GM23338 (cell line): ENCODE measurements around the gene EPRS1. TPM values are rescaled to one million over a fixed set of nuclear protein-coding genes. Genes with fewer than 3 reads are reported as not detected.
A peak's percentile ranks its signal among the peaks of the same experiment; 100 is the strongest.

Source experiments
- ATAC-seq: fragments of 200-7000 bp; cut with Tn5 transposase; 3 replicates; pipeline ENCODE4 v1.9.1; 2020
- DNase-seq: peaks from one replicate; pipeline ENCODE4 v3.0.0-alpha.2; 2015; ENCODE audit warnings: low spot score
- H2AFZ ChIP-seq: fragments of 200-600 bp; sonication (generic); 2 replicates; pipeline ENCODE4 v1.8.0; 2016; ENCODE audit warnings: antibody characterized with exemption, mild to moderate bottlenecking, moderate library complexity
- H3F3A ChIP-seq: fragments of 200-600 bp; sonication (generic); replicated peaks from 2 replicates; pipeline ENCODE4 v1.8.0; 2017; ENCODE audit warnings: antibody characterized with exemption, mixed run types, low read depth
- H3K27ac ChIP-seq: fragments of 200-600 bp; sonication (generic); 2 replicates; pipeline ENCODE4 v1.6.1; 2016; ENCODE audit warnings: low read depth
- H3K27me3 ChIP-seq: fragments of 200-600 bp; sonication (generic); 2 replicates; pipeline ENCODE4 v1.8.0; 2016; ENCODE audit warnings: mild to moderate bottlenecking, mixed run types, moderate library complexity; ENCODE audit not compliant: insufficient read depth
- H3K36me3 ChIP-seq: fragments of 200-600 bp; sonication (generic); 2 replicates; pipeline ENCODE4 v1.8.0; 2016; ENCODE audit warnings: mild to moderate bottlenecking; ENCODE audit not compliant: insufficient read depth
- H3K4me1 ChIP-seq: fragments of 200-600 bp; sonication (generic); 2 replicates; pipeline ENCODE4 v1.8.0; 2016; ENCODE audit warnings: mild to moderate bottlenecking, moderate library complexity; ENCODE audit not compliant: insufficient read depth
- H3K4me2 ChIP-seq: fragments of 200-600 bp; sonication (generic); 2 replicates; pipeline ENCODE4 v1.7.1; 2017; ENCODE audit warnings: mixed run types
- H3K4me3 ChIP-seq: fragments of 200-600 bp; sonication (generic); 2 replicates; pipeline ENCODE4 v1.6.1; 2016; ENCODE audit warnings: mixed run types
- H3K79me2 ChIP-seq: fragments of 200-600 bp; sonication (generic); replicated peaks from 2 replicates; pipeline ENCODE4 v1.8.0; 2017; ENCODE audit warnings: mild to moderate bottlenecking; ENCODE audit not compliant: insufficient read depth
- H3K9me2 ChIP-seq: fragments of 200-600 bp; sonication (generic); 2 replicates; pipeline ENCODE4 v1.8.0; 2017; ENCODE audit not compliant: insufficient read depth
- H4K20me1 ChIP-seq: fragments of 200-600 bp; sonication (generic); replicated peaks from 2 replicates; pipeline ENCODE4 v1.8.0; 2017; ENCODE audit warnings: mild to moderate bottlenecking; ENCODE audit not compliant: insufficient read depth
- H3K27ac Mint-ChIP-seq: 2 replicates; pipeline ENCODE4 v1.8.0; 2020; ENCODE audit warnings: inconsistent platforms, mild to moderate bottlenecking, moderate library complexity, mixed read lengths
- H3K27me3 Mint-ChIP-seq: 3 replicates; pipeline ENCODE4 v1.8.0; 2022; ENCODE audit warnings: low read depth, mild to moderate bottlenecking, moderate library complexity, mixed read lengths, inconsistent platforms; ENCODE audit not compliant: insufficient read depth, poor library complexity
- H3K36me3 Mint-ChIP-seq: 3 replicates; pipeline ENCODE4 v1.8.0; 2021; ENCODE audit warnings: low read depth, mild to moderate bottlenecking, inconsistent platforms, moderate library complexity, mixed read lengths
- H3K4me1 Mint-ChIP-seq: 3 replicates; pipeline ENCODE4 v1.8.0; 2020; ENCODE audit warnings: mild to moderate bottlenecking, inconsistent platforms, mixed read lengths
- H3K4me3 Mint-ChIP-seq: 3 replicates; pipeline ENCODE4 v1.8.0; 2021; ENCODE audit warnings: moderate library complexity, mild to moderate bottlenecking, inconsistent platforms, mixed read lengths
- H3K9me3 Mint-ChIP-seq: 3 replicates; pipeline ENCODE4 v1.8.0; 2020; ENCODE audit warnings: moderate library complexity, mild to moderate bottlenecking, inconsistent platforms, mixed read lengths
- CREB1 ChIP-seq: fragments of 250-450 bp; sonication (Bioruptor Pico); IDR thresholded peaks from 2 replicates; pipeline ENCODE4 v1.5.0; 2020; ENCODE audit warnings: low read depth, mild to moderate bottlenecking, moderate library complexity
- ETS1 ChIP-seq: IDR thresholded peaks from 2 replicates; pipeline ENCODE4 v1.6.1; 2016; ENCODE audit warnings: antibody characterized with exemption
- EZH2 ChIP-seq: fragments of 200-600 bp; sonication (generic); IDR thresholded peaks from one replicate; pipeline ENCODE4 v1.8.0; 2017; ENCODE audit warnings: antibody characterized with exemption, mild to moderate bottlenecking, low read depth; ENCODE audit not compliant: unreplicated experiment
- EZH2phosphoT487 ChIP-seq: fragments of 200-600 bp; sonication (generic); IDR thresholded peaks from one replicate; pipeline ENCODE4 v1.8.1; 2018; ENCODE audit warnings: antibody characterized with exemption; ENCODE audit not compliant: unreplicated experiment
- STAT1 ChIP-seq: IDR thresholded peaks from one replicate; pipeline ENCODE4 v1.6.1; 2016; ENCODE audit warnings: antibody characterized with exemption; ENCODE audit not compliant: unreplicated experiment
- ZNF114 ChIP-seq: fragments of 250-450 bp; sonication (Bioruptor Pico); IDR thresholded peaks from 2 replicates; pipeline ENCODE4 v1.5.0; 2020; ENCODE audit warnings: mild to moderate bottlenecking, moderate library complexity
- ZNF331 ChIP-seq: fragments of 250-450 bp; sonication (Bioruptor Pico); IDR thresholded peaks from 2 replicates; pipeline ENCODE4 v1.5.0; 2020; ENCODE audit warnings: low read depth, mild to moderate bottlenecking, moderate library complexity
- ZNF462 ChIP-seq: fragments of 250-450 bp; sonication (Bioruptor Pico); IDR thresholded peaks from 2 replicates; pipeline ENCODE4 v1.5.0; 2020; ENCODE audit warnings: mild to moderate bottlenecking, moderate library complexity
- polyA plus RNA-seq: library from polyadenylated mRNA; unstranded; fragments of >200 nt; fragmentation: Nextera tagmentation; extraction: Ambion mirVana; gene quantifications from 2 replicates; pipeline ENCODE4 v1.2.1, GENCODE V29; 2016
- total RNA-seq: library from RNA; depleted of rRNA; stranded (reverse); fragments of >200 nt; shearing (Covaris generic); gene quantifications from 2 replicates; pipeline ENCODE4 v1.2.3, GENCODE V29; 2014

The EPRS1 gene
- total and polyA plus RNA-seq, 2 experiments from 2014 or later = 133 to 158 TPM

GRCh38 chr1:220093361-220094015 is 47.2 kb upstream of the EPRS1 start (continued):
- TF ChIP-seq ZNF462 (no peak), CREB1 (CRISPR knock-in tag) (no peak), ZNF114 (no peak), ETS1 (no peak)

GRCh38 chr1:220092694-220093093 is 46.4 kb upstream of the EPRS1 start:
- H3K4me1 Mint-ChIP-seq = peaks cover 6% of the 10 kb centered on the region
- H3K9me3 Mint-ChIP-seq = no peaks in the 10 kb centered on the region
- Histone ChIP-seq H3K9me2 (no peaks in the 10 kb centered on the region), H3F3A (peaks cover 7% of the 10 kb centered on the region; the same call in 1 of the 2 replicates), H3K4me2 (no peak overlapping the region), H4K20me1 (no peaks in the 10 kb centered on the region), H3K4me1 (peaks cover 7% of the 10 kb centered on the region; the same call in 1 of the 2 replicates), H3K4me3 (no peak overlapping the region), H3K36me3 (peaks cover 7% of the 10 kb centered on the region; the same call in 1 of the 2 replicates), H3K27me3 (no peaks in the 10 kb centered on the region), H3K27ac (no peak overlapping the region), H2AFZ (peak overlapping the region; percentile 33; the same call in 1 of the 2 replicates), H3K79me2 (peaks cover 22% of the 10 kb centered on the region)
- H3K27me3 Mint-ChIP-seq = peaks cover 10% of the 10 kb centered on the region
- no peak overlapping the region for H3K4me3 Mint-ChIP-seq
- peaks cover 22% of the 10 kb centered on the region; the same call in 2 of the 3 replicates for H3K36me3 Mint-ChIP-seq
- ATAC-seq = no peak
- no peak for DNase-seq
- TF ChIP-seq EZH2 (no peak), ZNF114 (no peak), STAT1 (no peak), EZH2phosphoT487 (no peak), ZNF331 (no peak)
- no peak overlapping the region for H3K27ac Mint-ChIP-seq
